Endothelial cell of umbilical vein (primary cell): ENCODE measurements around the gene SPAG17. TPM values are rescaled to one million over a fixed set of nuclear protein-coding genes. Genes with fewer than 3 reads are reported as not detected.

Experiments
- BruUV-seq: library from RNA; stranded (reverse); fragments of 400-500 nt; replicated peaks from 2 replicates; lab custom pipeline; 2021; lab: Mats Ljungman, UMichigan
- CTCF ChIA-PET: fragments of 300-600, 350-600 bp; sonication (Branson Sonifier 250); formaldehyde crosslinking; loops from one replicate; lab custom pipeline; 2021; ENCODE audit warnings: antibody characterized with exemption, inconsistent platforms; lab: Charles Lee
- POLR2A ChIA-PET: fragments of 300-600, 350-600 bp; sonication (Branson Sonifier 250); formaldehyde crosslinking; loops from one replicate; lab custom pipeline; 2021; ENCODE audit warnings: antibody characterized with exemption, inconsistent platforms; lab: Charles Lee
- DNase-seq: peaks from one replicate; pipeline ENCODE4 v3.0.0-alpha.2; 2011; ENCODE audit warnings: low read depth, low spot score
- FAIRE-seq: peaks from 2 replicates; lab custom pipeline; 2011; peaks lifted over from hg19 to GRCh38; lab: Jason Lieb, UNC
- H2AFZ ChIP-seq: 2 replicates; pipeline ENCODE4 v1.6.0; 2012; ENCODE audit warnings: low read depth, low read length, control low read depth, inconsistent platforms
- H3K27ac ChIP-seq: 2 replicates; pipeline ENCODE4 v1.5.1; 2011; ENCODE audit warnings: low read depth, mild to moderate bottlenecking, control low read depth, low read length, moderate library complexity; ENCODE audit not compliant: insufficient read depth
- H3K27me3 ChIP-seq, 2 experiments: 2 replicates each; pipeline versions ENCODE4 v1.6.0 to v1.6.1; 2011; ENCODE audit warnings: low read length in 2 of 2, mixed read lengths in 1 of 2; ENCODE audit not compliant: control insufficient read depth in 2 of 2, insufficient read depth in 2 of 2
- H3K36me3 ChIP-seq, 2 experiments: 2 replicates in 1 of 2; 3 replicates in 1 of 2; pipeline ENCODE4 v1.5.1; 2011; ENCODE audit warnings: low read length in 2 of 2, mild to moderate bottlenecking in 1 of 2, moderate library complexity in 1 of 2; ENCODE audit not compliant: control insufficient read depth in 2 of 2, insufficient read depth in 2 of 2; ENCODE audit errors: extremely low read depth in 1 of 2
- H3K4me1 ChIP-seq: 3 replicates; pipeline ENCODE4 v1.5.1; 2011; ENCODE audit warnings: mild to moderate bottlenecking, low read length; ENCODE audit not compliant: control insufficient read depth, insufficient read depth; ENCODE audit errors: extremely low read depth
- H3K4me2 ChIP-seq: 2 replicates; pipeline ENCODE4 v1.6.1; 2011; ENCODE audit warnings: low read length, control low read depth, mixed read lengths; ENCODE audit not compliant: insufficient read depth
- H3K4me3 ChIP-seq, 3 experiments: fragments of 200-600 bp in 1 of 3; sonication (generic), shearing (Covaris generic) in 1 of 3; replicated peaks in 1 of 3; 2 replicates each; pipeline ENCODE4 v1.5.1; 2011 to 2016; ENCODE audit warnings: control low read depth in 3 of 3, low read length in 3 of 3, mild to moderate bottlenecking in 2 of 3, inconsistent platforms in 1 of 3, low read depth in 1 of 3, moderate library complexity in 1 of 3; ENCODE audit not compliant: insufficient read depth in 1 of 3
- H3K79me2 ChIP-seq: 2 replicates; pipeline ENCODE4 v1.6.0; 2012; ENCODE audit warnings: low read length, inconsistent platforms; ENCODE audit not compliant: control insufficient read depth, insufficient read depth
- H3K9ac ChIP-seq: replicated peaks from 2 replicates; pipeline ENCODE3; 2011; ENCODE audit warnings: low read length, control low read depth; ENCODE audit not compliant: insufficient read depth; ENCODE audit errors: extremely low read depth
- H3K9me1 ChIP-seq: replicated peaks from 3 replicates; pipeline ENCODE4 v1.6.0; 2011; ENCODE audit warnings: mild to moderate bottlenecking, low read length; ENCODE audit not compliant: control insufficient read depth, insufficient read depth; ENCODE audit errors: extremely low read depth
- H3K9me3 ChIP-seq: replicated peaks from 2 replicates; pipeline ENCODE4 v1.5.1; 2012; ENCODE audit warnings: low read length, inconsistent platforms; ENCODE audit not compliant: control insufficient read depth, insufficient read depth
- H4K20me1 ChIP-seq: replicated peaks from 2 replicates; pipeline ENCODE3; 2011; ENCODE audit warnings: mild to moderate bottlenecking, low read length; ENCODE audit not compliant: control insufficient read depth, insufficient read depth; ENCODE audit errors: extremely low read depth
- EZH2 ChIP-seq: IDR thresholded peaks from 2 replicates; pipeline ENCODE4 v1.6.1; 2012; ENCODE audit warnings: borderline replicate concordance, low read depth, mild to moderate bottlenecking, moderate library complexity, low read length, inconsistent platforms; ENCODE audit not compliant: severe bottlenecking
- FOS ChIP-seq: IDR thresholded peaks from 2 replicates; pipeline ENCODE4 v1.6.1; 2011; ENCODE audit warnings: mild to moderate bottlenecking, low read length, moderate library complexity, borderline replicate concordance; ENCODE audit not compliant: insufficient read depth
- GATA2 ChIP-seq: IDR thresholded peaks from 2 replicates; pipeline ENCODE4 v1.7.0; 2011; ENCODE audit warnings: low read depth, mild to moderate bottlenecking, moderate library complexity, mixed read lengths, low read length; ENCODE audit not compliant: insufficient read length, insufficient read depth
- POLR2AphosphoS5 ChIP-seq: IDR thresholded peaks from 2 replicates; pipeline ENCODE4 v1.6.1; 2012; ENCODE audit warnings: low read depth, mild to moderate bottlenecking, control low read depth, low read length, moderate library complexity; ENCODE audit not compliant: insufficient read depth
- dilution Hi-C: fragments of 300-500 bp; cut with MboI; formaldehyde crosslinking; loops from one replicate; pipeline ENCODE4 v1.15.0; 2019; ENCODE audit warnings: low sequenced_read_pairs; ENCODE audit not compliant: extremely low pct_ligation_motif_present
- intact Hi-C: fragments of 100-400 bp; cut with micrococcal nuclease; formaldehyde crosslinking; loops from one replicate; pipeline ENCODE4 v1.10.0; 2022
- polyA plus RNA-seq, 4 experiments: library from polyadenylated mRNA; depleted of rRNA in 3 of 4; stranded (reverse) in 3 of 4; unstranded in 1 of 4; fragments of >200 nt; gene quantifications; 2 replicates each; pipeline versions ENCODE4 v1.2.1 to v1.2.3, GENCODE V29; 2011 to 2012; ENCODE audit warnings: missing spikeins in 1 of 4
- total RNA-seq: library from RNA; stranded (reverse); gene quantifications from 2 replicates; pipeline ENCODE4 v1.2.3, GENCODE V29; 2021
- TF ChIP-seq, protein P1 (sequence below), 2 donors: IDR thresholded peaks; 1 replicate in 1 of 2; 2 replicates in 1 of 2; pipeline ENCODE4 v1.5.1; 2011; ENCODE audit warnings: low read length in 2 of 2, mild to moderate bottlenecking in 2 of 2, moderate library complexity in 2 of 2, control low read depth in 1 of 2, inconsistent platforms in 1 of 2, low read depth in 1 of 2; ENCODE audit not compliant: insufficient read depth in 1 of 2; ENCODE audit errors: extremely low read depth in 1 of 2
- TF ChIP-seq, protein P2 (sequence below): IDR thresholded peaks from 2 replicates; pipeline ENCODE4 v1.6.1; 2011; ENCODE audit not compliant: insufficient read depth, insufficient read length

SPAG17 gene
- total and polyA plus RNA-seq, 2 donors (not counting 3 experiments of a cell fraction or from before 2014, with no cell fraction given) = not detected

GRCh38 chr1:117952386-117952785 is 232.6 kb downstream of the SPAG17 start:
- Histone ChIP-seq H3K4me1 (no peaks in the 10 kb centered on the region), H4K20me1 (no peaks in the 10 kb centered on the region), H3K79me2 (no peaks in the 10 kb centered on the region), H3K27ac (no peak overlapping the region), H3K9me1 (no peaks in the 10 kb centered on the region), H3K4me2 (no peak overlapping the region), H2AFZ (no peak overlapping the region), H3K9me3 (no peaks in the 10 kb centered on the region), H3K9ac (no peak overlapping the region), H3K36me3 (peaks cover 16 to 28% of the 10 kb centered on the region in 2 experiments), H3K4me3 (no peak overlapping the region), H3K27me3 (no peaks in the 10 kb centered on the region)
- no TSS peak for BruUV-seq
- CTCF ChIA-PET = interaction anchor here (1.4 kb wide), 1 partner anchor 9 kb away, joined by 4 read pairs; no protein-coding TSS in a partner anchor
- no peak for DNase-seq
- TF ChIP-seq EZH2 = no peak
- TF ChIP-seq FOS = no peak
- no peak for TF ChIP-seq POLR2AphosphoS5
- TF ChIP-seq, protein P1, sequence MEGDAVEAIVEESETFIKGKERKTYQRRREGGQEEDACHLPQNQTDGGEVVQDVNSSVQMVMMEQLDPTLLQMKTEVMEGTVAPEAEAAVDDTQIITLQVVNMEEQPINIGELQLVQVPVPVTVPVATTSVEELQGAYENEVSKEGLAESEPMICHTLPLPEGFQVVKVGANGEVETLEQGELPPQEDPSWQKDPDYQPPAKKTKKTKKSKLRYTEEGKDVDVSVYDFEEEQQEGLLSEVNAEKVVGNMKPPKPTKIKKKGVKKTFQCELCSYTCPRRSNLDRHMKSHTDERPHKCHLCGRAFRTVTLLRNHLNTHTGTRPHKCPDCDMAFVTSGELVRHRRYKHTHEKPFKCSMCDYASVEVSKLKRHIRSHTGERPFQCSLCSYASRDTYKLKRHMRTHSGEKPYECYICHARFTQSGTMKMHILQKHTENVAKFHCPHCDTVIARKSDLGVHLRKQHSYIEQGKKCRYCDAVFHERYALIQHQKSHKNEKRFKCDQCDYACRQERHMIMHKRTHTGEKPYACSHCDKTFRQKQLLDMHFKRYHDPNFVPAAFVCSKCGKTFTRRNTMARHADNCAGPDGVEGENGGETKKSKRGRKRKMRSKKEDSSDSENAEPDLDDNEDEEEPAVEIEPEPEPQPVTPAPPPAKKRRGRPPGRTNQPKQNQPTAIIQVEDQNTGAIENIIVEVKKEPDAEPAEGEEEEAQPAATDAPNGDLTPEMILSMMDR (IDR thresholded peaks at IDR 0.05; ENCODE audit: extremely low read depth in 1 of 2, insufficient read depth in 1 of 2, low read depth in 1 of 2, low read length in 2 of 2) = no peak
- TF ChIP-seq GATA2 = no peak
- TF ChIP-seq, protein P2, sequence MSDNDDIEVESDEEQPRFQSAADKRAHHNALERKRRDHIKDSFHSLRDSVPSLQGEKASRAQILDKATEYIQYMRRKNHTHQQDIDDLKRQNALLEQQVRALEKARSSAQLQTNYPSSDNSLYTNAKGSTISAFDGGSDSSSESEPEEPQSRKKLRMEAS = no peak
- dilution Hi-C loops (no loop called here), intact Hi-C loops (no loop called here)
- POLR2A ChIA-PET = no interaction called here
- FAIRE-seq = no peak
